Esophagus muscularis mucosa (tissue), 4 donors: ENCODE results near the gene YWHAE.

Experiments
- CTCF ChIP-seq, 3 experiments: fragments of 200-600 bp in 2 of 3; fragments of 450-650 bp in 1 of 3; sonication (generic) in 2 of 3; IDR thresholded peaks; one replicate each; pipeline ENCODE4 v1.5.1; 2017 to 2019; ENCODE audit warnings: antibody characterized with exemption in 3 of 3, mild to moderate bottlenecking in 2 of 3, moderate library complexity in 1 of 3
- EP300 ChIP-seq: sonication (generic); formaldehyde crosslinking; IDR thresholded peaks from one replicate; pipeline ENCODE4 v1.6.1; 2017; ENCODE audit warnings: antibody characterized with exemption
- POLR2A ChIP-seq: fragments of 450-650 bp; IDR thresholded peaks from one replicate; pipeline ENCODE4 v1.6.1; 2017; ENCODE audit warnings: antibody characterized with exemption, moderate library complexity, mild to moderate bottlenecking, low read depth
- POLR2AphosphoS5 ChIP-seq, 2 donors: sonication (generic); formaldehyde crosslinking; IDR thresholded peaks; one replicate each; pipeline ENCODE4 v1.6.1; 2017; ENCODE audit warnings: antibody characterized with exemption in 2 of 2

- TF ChIP-seq CTCF (IDR thresholded peaks at IDR 0.05) (no peak), POLR2A (no peak), POLR2AphosphoS5 (IDR thresholded peaks at IDR 0.05) (no peak), EP300 (no peak)
Measured at GRCh38 chr17:1442187-1442586, 42.2 kb upstream of the YWHAE start.
